Chondrocyte (in vitro differentiated cells): ENCODE measurements around the gene OR51D1. TPM values are rescaled to one million over a fixed set of nuclear protein-coding genes. Genes with fewer than 3 reads are reported as not detected.

Experiments used
- DNase-seq: peaks from one replicate; pipeline ENCODE4 v3.0.0; 2021; ENCODE audit warnings: mixed read lengths, low spot score
- H3K27ac Mint-ChIP-seq: one replicate; pipeline ENCODE4 v1.8.0; 2021; ENCODE audit warnings: mild to moderate bottlenecking, moderate library complexity, mixed read lengths; ENCODE audit not compliant: unreplicated experiment
- H3K27me3 Mint-ChIP-seq: 2 replicates; pipeline ENCODE4 v1.8.0; 2021; ENCODE audit warnings: low read depth, mixed read lengths
- H3K36me3 Mint-ChIP-seq: 2 replicates; pipeline ENCODE4 v1.8.0; 2021; ENCODE audit warnings: low read depth, mixed read lengths
- H3K4me1 Mint-ChIP-seq: 2 replicates; pipeline ENCODE4 v1.8.0; 2021; ENCODE audit warnings: low read depth, mild to moderate bottlenecking, mixed read lengths
- H3K4me3 Mint-ChIP-seq: one replicate; pipeline ENCODE4 v1.8.0; 2021; ENCODE audit warnings: mild to moderate bottlenecking, moderate library complexity, mixed read lengths; ENCODE audit not compliant: unreplicated experiment
- H3K9me3 Mint-ChIP-seq: 2 replicates; pipeline ENCODE4 v1.8.0; 2021; ENCODE audit warnings: low read depth, mixed read lengths
- total RNA-seq: library from RNA; stranded (reverse); gene quantifications from 3 replicates; pipeline ENCODE4 v1.2.1, GENCODE V29; 2021
- TF ChIP-seq, protein P1 (sequence below): fragments of 200-600 bp; sonication (generic); IDR thresholded peaks from 2 replicates; pipeline ENCODE4 v1.5.0; 2021; ENCODE audit warnings: antibody characterized with exemption, mild to moderate bottlenecking, moderate library complexity

OR51D1 gene
- total RNA-seq, 1 donor from 2014 or later, result not detected

GRCh38 chr11:4662876-4663275, 25.6 kb downstream of the OR51D1 start:
- Mint-ChIP-seq H3K36me3 (no peaks in the 10 kb centered on the region), H3K27ac (no peak overlapping the region), H3K27me3 (no peaks in the 10 kb centered on the region), H3K9me3 (no peaks in the 10 kb centered on the region), H3K4me3 (no peak overlapping the region), H3K4me1 (peaks cover 37% of the 10 kb centered on the region)
- DNase-seq, result no peak
- TF ChIP-seq, protein P1, sequence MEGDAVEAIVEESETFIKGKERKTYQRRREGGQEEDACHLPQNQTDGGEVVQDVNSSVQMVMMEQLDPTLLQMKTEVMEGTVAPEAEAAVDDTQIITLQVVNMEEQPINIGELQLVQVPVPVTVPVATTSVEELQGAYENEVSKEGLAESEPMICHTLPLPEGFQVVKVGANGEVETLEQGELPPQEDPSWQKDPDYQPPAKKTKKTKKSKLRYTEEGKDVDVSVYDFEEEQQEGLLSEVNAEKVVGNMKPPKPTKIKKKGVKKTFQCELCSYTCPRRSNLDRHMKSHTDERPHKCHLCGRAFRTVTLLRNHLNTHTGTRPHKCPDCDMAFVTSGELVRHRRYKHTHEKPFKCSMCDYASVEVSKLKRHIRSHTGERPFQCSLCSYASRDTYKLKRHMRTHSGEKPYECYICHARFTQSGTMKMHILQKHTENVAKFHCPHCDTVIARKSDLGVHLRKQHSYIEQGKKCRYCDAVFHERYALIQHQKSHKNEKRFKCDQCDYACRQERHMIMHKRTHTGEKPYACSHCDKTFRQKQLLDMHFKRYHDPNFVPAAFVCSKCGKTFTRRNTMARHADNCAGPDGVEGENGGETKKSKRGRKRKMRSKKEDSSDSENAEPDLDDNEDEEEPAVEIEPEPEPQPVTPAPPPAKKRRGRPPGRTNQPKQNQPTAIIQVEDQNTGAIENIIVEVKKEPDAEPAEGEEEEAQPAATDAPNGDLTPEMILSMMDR, result no peak

DNA sequence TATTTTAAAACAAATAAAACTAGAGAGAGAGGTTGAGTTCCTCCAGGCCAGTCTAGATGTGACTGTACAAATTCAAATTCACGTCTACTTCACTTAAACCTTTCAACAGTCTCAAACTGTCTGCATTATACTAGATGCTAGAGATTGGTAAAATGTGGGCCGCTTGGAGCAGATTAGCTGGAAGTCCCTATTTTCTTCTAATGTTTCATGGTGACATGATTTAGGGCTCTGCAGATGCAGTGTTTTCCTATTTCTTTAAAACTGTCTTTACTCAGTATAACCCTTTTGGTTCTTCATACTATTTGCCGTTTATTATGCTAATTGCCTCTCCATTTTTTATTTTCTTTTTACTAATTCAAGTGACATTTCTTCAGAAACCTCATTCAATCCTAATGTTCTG, 26.9 kb downstream of the OR51D1 start:
- Mint-ChIP-seq H3K4me3 (no peak overlapping the region), H3K4me1 (peaks cover 28% of the 10 kb centered on the region), H3K36me3 (no peaks in the 10 kb centered on the region), H3K27me3 (no peaks in the 10 kb centered on the region), H3K27ac (no peak overlapping the region), H3K9me3 (no peaks in the 10 kb centered on the region)
- no peak for DNase-seq
- TF ChIP-seq, protein P1, result no peak

GRCh38 chr11:4664786-4665185, 27.5 kb downstream of the OR51D1 start:
- DNase-seq, result no peak
- TF ChIP-seq, protein P1, result no peak
- Mint-ChIP-seq H3K36me3 (no peaks in the 10 kb centered on the region), H3K9me3 (peaks cover 3% of the 10 kb centered on the region), H3K27ac (peak overlapping the region; percentile 76), H3K4me1 (peaks cover 34% of the 10 kb centered on the region), H3K27me3 (no peaks in the 10 kb centered on the region), H3K4me3 (no peak overlapping the region)

DNA sequence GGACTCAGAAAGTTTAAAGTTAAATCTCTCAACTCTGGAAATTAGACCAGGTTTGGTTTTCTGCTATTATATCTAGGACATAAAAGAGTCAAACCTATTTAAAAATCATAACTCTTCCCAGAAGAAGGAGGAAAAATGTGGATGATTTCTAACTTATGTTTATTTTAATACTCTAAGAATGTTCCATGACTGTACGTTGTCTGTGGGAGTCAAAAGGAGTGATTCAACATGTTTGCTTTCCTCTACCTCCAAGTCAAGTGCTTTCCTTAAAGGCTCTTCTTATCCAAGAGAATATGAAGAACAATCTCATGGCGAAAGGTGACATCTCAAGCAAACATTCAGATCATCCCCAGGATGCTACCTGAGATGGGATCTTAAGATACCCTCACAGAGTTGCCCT, 28.1 kb downstream of the OR51D1 start:
- no peaks in the 10 kb centered on the region for H3K36me3 Mint-ChIP-seq

GRCh38 chr11:4671741-4672140, 34.5 kb downstream of the OR51D1 start:
- peaks cover 3% of the 10 kb centered on the region for H3K9me3 Mint-ChIP-seq
- no peak for DNase-seq
- TF ChIP-seq, protein P1, result no peak
- H3K36me3 Mint-ChIP-seq, result no peaks in the 10 kb centered on the region
- H3K4me3 Mint-ChIP-seq, result no peak overlapping the region
- peaks cover 36% of the 10 kb centered on the region for H3K4me1 Mint-ChIP-seq
- H3K27ac Mint-ChIP-seq, result peak overlapping the region; percentile 91
- no peaks in the 10 kb centered on the region for H3K27me3 Mint-ChIP-seq

More for the DNA sequence above, 28.1 kb downstream of the OR51D1 start:
- H3K4me1 Mint-ChIP-seq, result peaks cover 35% of the 10 kb centered on the region
- TF ChIP-seq, protein P1, result no peak
- DNase-seq, result no peak
- no peak overlapping the region for H3K4me3 Mint-ChIP-seq
- H3K27ac Mint-ChIP-seq, result peak overlapping the region; percentile 76
- peaks cover 3% of the 10 kb centered on the region for H3K9me3 Mint-ChIP-seq
- no peaks in the 10 kb centered on the region for H3K27me3 Mint-ChIP-seq
